Fibroblast of skin of right quadriceps (primary cell): ENCODE results near the gene RYK.
"Not testable (repeated sequence)": the region's sequence is repeated elsewhere in the genome, so short reads cannot be mapped to it uniquely, and the experiment has no call there.

ENCODE experiments used
- DNase-seq: peaks from one replicate; pipeline ENCODE4 v3.0.0-alpha.2; 2013

The RYK gene

DNA sequence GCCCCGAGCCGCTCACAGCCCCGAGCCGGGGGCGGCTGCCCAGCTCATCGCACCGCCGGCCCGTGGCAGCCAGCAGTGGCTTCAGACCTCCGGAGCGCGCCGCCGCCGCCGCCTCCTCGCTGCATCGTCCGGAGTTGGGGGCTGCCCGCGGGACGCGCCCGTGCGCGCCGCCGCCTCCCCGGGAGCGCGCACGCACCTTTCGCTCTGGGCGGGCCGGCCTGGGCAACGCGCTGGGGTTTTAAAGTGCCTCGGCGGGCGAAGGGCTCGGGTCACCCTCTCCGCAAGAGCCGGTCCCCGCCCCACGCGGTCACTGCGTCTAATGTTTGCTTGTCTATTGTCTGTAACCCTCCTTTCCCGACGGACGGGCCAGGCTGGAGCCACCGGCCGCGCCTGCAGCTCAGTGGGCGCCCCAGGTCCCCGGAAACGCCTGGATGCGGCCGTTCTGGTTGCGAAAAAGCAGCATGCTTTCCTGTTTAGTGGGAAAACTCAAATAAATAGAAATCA, at the start of gene RYK:
RYK (minus strand) TSS at position 143 of the 504 bp plus-strand sequence. CDS start 205 bp downstream, outside the sequence.
- peak; percentile 80 for DNase-seq

DNA sequence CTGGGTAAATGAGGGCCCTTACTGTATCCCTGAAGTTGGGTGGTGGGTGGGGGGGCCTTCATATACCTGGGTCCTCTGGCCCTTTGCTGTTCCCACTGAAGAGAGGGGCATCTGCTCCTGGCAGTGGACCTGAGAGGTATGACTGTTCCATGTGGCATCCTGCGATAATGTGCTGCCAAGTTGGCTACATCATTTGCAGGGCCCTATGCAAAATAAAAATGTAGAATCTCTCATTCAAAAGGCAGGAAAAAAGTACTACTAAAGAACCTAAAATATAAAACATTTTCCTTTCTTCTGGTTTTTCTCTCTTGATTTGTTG, 49.2 kb upstream of the RYK start:
- DNase-seq = no peak

DNA sequence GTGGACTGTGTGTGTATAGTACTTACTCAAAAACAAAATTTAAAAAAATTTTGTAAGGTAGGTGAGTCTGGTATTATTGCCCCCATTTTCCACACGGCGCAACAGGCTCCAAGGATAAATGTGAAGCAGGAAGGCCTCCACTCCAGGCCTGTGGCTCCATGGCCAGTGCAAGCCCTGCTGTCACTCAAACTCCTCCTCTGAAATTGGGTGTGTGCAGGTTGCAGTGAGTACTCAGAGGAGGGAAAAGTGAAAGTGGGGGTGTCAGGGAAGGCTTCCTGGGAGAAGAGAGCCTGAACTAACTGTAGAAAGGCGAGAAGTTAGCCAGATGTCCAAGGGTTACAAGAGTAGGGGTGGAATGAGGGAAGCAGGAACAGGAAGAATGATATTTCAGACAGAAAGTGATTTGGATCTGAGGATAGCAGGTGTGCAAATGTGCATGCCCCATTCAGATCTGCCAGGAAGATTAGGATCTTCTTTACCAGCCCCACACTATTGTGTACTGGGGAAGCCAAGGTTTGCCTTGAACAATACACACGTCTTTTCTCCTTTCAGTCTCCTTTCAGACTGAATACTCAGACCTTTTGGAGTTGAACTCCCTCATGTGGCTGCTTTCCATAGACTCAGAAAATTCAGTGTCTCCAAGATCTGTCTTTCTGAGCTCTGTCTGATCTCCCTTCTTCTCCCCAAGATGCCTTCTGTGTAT, 48.7 kb upstream of the RYK start:
- DNase-seq = peak; percentile 37

- DNase-seq = no peak
Observed at GRCh38 chr3:134298249-134298648, 47.6 kb upstream of the RYK start.

DNA sequence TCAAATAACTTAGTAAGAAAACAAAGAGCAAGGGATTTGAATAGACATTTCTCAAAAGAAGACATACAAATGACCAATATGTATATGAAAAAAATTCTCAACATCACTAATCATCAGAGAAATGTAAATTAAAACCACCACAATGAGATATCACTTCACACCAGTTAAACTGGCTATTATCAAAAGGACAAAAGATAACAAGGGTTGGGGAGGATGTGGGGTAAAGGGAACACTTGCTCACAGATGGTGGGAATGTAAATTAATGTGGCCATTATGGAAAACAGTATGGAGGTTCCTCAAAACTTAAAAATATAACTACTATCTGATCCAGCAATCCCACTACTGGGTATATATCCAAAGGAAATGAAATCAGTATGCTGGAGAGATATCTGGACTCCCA, 46.0 kb upstream of the RYK start:
- no peak for DNase-seq

GRCh38 chr3:134295930-134296329, 45.3 kb upstream of the RYK start:
- DNase-seq = no peak

GRCh38 chr3:134294302-134295280, 43.9 kb upstream of the RYK start:
- no peak for DNase-seq

GRCh38 chr3:134291319-134292254, 40.9 kb upstream of the RYK start:
- peak; percentile 69 for DNase-seq

GRCh38 chr3:134287512-134287911, 36.9 kb upstream of the RYK start:
- no peak for DNase-seq

GRCh38 chr3:134284438-134284837, 33.8 kb upstream of the RYK start:
- DNase-seq = no peak

GRCh38 chr3:134282659-134283047, 32.0 kb upstream of the RYK start:
- DNase-seq = no peak

DNA sequence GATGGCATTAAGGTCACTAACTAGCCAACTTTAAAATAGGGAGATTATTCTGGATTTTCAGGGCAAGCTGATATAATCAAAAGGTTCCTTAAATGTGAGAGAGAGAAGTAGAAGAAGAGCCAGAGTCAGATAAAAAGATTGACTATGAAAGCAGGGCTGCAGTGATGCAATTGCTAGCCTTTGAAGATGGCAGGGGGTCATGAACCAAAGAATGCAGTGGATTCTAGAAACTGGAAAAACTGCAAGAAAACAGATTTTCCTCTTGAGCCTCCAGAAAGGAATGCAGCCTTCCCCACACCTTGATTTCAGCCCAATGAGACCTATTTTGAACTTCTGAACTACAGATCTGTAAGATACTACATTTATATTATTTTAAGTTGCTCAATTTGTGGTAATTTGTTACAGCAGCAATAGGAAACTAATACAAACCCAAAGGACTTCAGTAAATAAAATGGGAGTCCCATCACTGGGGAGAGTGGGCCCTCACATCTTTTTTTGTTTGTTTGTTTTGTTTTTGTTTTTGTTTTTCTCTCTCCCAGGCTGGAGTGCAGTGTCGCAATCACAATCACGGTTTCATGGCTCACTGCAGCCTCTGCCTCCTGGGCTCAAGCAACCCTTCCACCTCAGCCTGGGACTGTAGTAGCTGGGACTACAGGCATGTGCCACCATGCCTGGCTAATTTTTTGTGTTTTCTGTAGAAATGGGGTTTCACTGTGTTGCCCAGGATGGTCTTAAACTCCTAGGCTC, 31.4 kb upstream of the RYK start:
- no peak for DNase-seq

DNA sequence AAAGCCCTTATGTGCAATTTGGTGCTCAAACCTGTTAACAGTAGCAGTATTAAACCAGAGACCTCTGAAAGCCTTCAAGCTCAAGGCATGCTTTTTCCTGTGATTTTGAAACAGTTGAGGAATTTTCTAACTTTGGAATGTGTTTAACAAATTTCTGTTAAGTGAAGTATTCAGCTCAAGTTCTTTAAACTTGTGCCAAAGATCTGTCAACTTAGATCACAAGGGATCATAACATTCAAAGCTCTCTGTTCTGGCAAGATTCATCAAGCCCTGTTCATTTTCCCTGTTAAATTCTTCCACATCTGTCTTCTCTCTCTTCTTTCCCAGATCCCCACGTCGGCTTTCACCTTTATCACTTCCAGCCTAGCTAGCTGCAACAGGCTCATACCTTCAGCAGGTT, 28.8 kb upstream of the RYK start:
- peak; percentile 28 for DNase-seq

DNA sequence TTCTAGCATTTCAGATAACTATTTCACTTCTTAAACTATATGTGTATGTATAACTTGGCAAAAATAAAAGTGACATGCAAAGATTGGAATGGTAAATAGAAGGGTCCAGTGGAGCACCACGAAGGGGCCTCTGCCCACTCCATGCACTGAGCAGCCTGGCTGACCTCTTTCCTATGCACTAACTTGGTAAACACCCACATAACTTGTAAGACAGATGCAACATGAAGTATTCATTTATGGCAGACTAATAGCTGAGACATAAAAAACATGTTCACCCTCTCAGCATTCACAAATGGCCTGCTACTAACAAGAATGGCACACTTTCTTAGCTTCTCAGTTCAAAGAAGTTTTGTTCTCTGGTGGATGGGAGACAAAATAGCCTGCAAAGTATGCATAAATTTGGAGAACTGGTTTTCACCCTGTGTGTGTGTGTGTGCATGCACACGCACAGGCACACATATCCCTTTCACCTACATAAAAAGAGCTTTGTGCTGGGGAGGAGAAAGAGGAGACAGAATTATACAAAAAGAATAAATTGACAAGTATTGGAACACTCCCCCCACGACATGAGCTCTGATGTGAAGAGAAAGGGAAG, 26.5 kb upstream of the RYK start:
- no peak for DNase-seq

GRCh38 chr3:134276086-134276485, 25.4 kb upstream of the RYK start:
- DNase-seq = no peak

DNA sequence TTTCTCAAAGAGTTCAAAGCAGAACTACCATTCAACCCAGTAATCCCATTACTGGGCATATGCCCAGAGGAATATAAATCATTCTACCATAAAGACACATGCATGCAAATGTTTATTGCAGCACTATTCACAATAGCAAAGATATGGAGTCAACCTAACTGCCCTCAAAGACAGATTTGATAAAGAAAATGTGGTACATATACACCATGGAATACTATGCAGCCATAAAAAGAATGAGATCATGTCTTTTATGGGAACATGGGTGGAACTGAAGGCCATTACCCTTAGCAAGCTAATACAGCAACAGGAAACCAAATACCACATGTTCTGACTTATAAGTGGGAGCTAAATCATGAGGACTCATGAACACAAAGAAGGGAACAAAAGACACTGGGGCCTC, 24.5 kb upstream of the RYK start:
- not testable (repeated sequence) for DNase-seq

GRCh38 chr3:134274571-134274970, 23.9 kb upstream of the RYK start:
- DNase-seq = peak; percentile 25

- no peak for DNase-seq
Observed at GRCh38 chr3:134267996-134268395, 17.3 kb upstream of the RYK start.

GRCh38 chr3:134260987-134261386, 10.3 kb upstream of the RYK start:
- DNase-seq = no peak

DNA sequence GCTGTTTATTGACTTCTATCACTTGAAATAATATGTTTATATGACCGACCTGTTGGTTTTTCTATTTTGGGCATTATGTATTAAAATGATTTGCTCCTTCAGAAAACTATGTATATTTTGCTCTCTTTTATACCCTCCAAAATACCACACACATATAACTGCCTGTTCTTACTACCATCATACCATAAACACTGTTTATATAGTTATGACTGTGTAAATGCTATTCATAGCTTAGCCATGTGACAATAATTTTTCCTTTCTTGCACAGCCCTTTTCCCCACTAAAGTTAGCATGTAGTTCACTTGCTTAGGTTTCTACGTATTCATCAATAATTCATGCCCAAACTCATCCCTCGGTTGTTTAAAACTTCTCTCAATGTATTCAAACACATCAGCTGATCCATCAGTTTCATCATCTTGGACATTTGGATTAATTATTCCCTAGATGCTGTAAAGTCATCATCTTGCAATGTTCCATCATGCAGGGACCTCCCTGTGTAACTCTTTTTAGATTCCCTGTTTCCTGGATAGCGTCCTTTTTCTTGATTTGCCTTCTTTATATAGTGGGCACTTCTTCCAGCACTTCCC, 8.2 kb upstream of the RYK start:
- DNase-seq = no peak

- DNase-seq = no peak
Observed at GRCh38 chr3:134255404-134255803, 4.7 kb upstream of the RYK start.
